Measurements from ENCODE around the gene AQP12A.

DNA sequence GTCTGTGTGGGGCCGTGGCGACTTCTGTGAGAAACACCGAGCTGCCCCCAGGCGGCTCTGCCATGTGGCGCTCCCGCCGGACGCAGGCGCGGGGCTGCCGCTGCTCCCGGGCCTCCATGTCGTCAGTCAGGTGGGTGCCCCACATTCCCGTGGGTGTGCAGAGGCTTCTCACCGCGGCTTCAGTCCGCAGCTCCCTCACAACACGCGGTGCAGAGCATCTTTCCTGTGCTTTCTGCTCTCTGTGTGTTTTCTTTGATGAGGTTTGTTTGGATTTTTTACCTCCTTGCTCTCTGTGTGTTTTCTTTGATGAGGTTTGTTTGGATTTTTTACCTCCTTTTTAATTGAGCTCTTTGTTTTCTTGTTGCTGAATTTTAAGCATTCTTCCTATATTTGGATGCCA is 13.0 kb downstream of the AQP12A start:
- TF ChIP-seq, protein P1, sequence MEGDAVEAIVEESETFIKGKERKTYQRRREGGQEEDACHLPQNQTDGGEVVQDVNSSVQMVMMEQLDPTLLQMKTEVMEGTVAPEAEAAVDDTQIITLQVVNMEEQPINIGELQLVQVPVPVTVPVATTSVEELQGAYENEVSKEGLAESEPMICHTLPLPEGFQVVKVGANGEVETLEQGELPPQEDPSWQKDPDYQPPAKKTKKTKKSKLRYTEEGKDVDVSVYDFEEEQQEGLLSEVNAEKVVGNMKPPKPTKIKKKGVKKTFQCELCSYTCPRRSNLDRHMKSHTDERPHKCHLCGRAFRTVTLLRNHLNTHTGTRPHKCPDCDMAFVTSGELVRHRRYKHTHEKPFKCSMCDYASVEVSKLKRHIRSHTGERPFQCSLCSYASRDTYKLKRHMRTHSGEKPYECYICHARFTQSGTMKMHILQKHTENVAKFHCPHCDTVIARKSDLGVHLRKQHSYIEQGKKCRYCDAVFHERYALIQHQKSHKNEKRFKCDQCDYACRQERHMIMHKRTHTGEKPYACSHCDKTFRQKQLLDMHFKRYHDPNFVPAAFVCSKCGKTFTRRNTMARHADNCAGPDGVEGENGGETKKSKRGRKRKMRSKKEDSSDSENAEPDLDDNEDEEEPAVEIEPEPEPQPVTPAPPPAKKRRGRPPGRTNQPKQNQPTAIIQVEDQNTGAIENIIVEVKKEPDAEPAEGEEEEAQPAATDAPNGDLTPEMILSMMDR (IDR thresholded peaks at IDR 0.05), result no peak
- no peak for TF ChIP-seq POLR2A (IDR thresholded peaks at IDR 0.05)

All from heart left ventricle (tissue), 13 donors.